NB4 (cell line): ENCODE data around the gene HPCAL1.

Experiments
- DNase-seq: peaks from one replicate; pipeline ENCODE4 v3.0.0; 2010; ENCODE audit warnings: low read depth
- H3K4me3 ChIP-seq: one replicate; pipeline ENCODE4 v1.5.1; 2011; ENCODE audit warnings: mild to moderate bottlenecking, low read depth, low read length, moderate library complexity
- MYC ChIP-seq: IDR thresholded peaks from 2 replicates; pipeline ENCODE4 v1.6.1; 2011; ENCODE audit warnings: low read depth, low read length
- POLR2A ChIP-seq: IDR thresholded peaks from 2 replicates; pipeline ENCODE4 v1.6.1; 2011; ENCODE audit warnings: mild to moderate bottlenecking; ENCODE audit not compliant: insufficient read length; ENCODE audit errors: extremely low read depth
- TF ChIP-seq, protein P1 (sequence below): IDR thresholded peaks from 2 replicates; pipeline ENCODE4 v1.6.1; 2011; ENCODE audit warnings: low read depth, low read length
- TF ChIP-seq, protein P2 (sequence below): IDR thresholded peaks from one replicate; pipeline ENCODE4 v1.5.1; 2012; ENCODE audit warnings: low read depth, low read length

The HPCAL1 gene

DNA sequence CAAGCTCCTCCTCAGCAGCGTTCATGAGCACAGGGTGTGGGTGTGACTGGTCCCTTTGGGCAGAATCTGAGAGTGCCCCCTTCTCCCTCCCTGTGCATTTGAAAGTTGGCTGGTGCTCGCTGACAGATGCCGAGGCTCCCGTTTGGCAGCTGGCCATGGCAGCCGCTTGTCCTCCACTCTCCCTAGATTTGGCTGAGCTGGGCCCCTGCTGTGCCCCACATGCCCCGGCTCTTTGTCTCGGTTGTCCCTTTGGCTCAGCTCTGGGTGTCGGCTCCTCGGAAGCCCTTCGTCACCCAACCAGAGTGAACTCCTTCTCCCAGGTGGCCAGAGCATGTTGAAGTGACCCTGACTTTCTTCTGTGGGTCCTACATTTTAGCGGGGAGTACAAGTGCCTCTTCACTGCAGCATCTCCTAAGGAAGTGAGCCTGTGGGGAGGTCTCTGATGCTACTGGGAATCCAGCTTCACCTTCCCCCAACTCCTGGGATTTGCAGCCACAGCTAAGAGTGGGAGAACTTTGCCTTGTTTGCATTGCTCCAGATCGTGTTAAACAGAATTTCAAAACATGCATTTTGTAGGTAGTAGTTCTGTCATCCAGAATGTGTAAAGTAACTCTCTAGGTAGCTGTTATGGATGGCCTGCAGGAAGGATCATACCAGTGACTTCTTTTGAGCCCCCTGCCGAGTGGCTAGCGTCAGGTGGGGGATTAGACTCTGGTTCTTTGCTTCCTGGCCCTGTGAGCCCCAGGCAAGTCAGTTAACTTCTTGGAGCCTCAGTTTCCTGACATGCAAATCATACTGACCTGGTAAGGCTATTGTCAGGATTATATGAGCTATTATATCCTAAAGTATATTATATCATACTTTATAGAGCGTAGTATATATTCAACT, 24.2 kb downstream of the HPCAL1 start:
- TF ChIP-seq MYC (no peak), POLR2A (no peak)
- TF ChIP-seq, protein P1, sequence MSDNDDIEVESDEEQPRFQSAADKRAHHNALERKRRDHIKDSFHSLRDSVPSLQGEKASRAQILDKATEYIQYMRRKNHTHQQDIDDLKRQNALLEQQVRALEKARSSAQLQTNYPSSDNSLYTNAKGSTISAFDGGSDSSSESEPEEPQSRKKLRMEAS = no peak
- TF ChIP-seq, protein P2, sequence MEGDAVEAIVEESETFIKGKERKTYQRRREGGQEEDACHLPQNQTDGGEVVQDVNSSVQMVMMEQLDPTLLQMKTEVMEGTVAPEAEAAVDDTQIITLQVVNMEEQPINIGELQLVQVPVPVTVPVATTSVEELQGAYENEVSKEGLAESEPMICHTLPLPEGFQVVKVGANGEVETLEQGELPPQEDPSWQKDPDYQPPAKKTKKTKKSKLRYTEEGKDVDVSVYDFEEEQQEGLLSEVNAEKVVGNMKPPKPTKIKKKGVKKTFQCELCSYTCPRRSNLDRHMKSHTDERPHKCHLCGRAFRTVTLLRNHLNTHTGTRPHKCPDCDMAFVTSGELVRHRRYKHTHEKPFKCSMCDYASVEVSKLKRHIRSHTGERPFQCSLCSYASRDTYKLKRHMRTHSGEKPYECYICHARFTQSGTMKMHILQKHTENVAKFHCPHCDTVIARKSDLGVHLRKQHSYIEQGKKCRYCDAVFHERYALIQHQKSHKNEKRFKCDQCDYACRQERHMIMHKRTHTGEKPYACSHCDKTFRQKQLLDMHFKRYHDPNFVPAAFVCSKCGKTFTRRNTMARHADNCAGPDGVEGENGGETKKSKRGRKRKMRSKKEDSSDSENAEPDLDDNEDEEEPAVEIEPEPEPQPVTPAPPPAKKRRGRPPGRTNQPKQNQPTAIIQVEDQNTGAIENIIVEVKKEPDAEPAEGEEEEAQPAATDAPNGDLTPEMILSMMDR = no peak
- no peak overlapping the region for H3K4me3 ChIP-seq
- DNase-seq = no peak

DNA sequence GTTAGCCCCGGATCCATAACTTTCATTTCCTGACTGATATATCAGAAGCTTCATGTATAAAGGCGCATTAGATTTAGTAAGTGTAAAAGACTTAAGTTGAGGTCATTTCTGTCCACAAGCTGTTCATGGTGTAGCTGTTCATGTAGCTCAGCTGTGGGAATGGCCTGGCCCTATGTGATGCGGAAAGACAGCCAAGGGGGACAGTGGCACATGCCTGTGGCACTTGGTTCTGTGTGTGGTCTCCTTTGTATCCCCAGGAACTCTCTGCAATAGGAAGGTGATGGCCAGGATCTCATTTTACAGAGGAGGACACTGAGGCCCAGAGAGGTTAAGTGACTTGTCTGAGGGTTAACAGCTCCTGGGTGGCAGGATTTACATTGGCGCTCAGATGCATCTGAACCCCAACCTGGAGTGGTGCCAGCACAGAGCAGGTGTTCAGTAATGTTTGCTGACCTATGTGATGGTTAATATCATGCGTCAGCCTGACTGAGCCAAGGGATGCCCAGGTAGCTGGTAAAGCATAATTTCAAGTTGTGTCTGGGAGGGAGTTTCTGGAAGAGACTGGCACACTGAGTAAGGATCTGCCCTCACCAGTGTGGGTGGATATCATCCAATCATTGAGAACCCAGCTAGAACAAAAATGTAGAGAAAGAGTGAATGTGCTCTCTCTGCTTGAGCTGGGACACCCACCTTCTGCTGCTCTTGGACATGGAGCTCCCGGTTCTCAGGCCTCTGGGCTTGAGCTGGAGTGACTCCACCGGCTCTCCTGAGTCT, 25.4 kb downstream of the HPCAL1 start:
- no peak for DNase-seq
- TF ChIP-seq, protein P2 = no peak
- TF ChIP-seq MYC (no peak), POLR2A (no peak)
- TF ChIP-seq, protein P1 = no peak
- H3K4me3 ChIP-seq = no peak overlapping the region

DNA sequence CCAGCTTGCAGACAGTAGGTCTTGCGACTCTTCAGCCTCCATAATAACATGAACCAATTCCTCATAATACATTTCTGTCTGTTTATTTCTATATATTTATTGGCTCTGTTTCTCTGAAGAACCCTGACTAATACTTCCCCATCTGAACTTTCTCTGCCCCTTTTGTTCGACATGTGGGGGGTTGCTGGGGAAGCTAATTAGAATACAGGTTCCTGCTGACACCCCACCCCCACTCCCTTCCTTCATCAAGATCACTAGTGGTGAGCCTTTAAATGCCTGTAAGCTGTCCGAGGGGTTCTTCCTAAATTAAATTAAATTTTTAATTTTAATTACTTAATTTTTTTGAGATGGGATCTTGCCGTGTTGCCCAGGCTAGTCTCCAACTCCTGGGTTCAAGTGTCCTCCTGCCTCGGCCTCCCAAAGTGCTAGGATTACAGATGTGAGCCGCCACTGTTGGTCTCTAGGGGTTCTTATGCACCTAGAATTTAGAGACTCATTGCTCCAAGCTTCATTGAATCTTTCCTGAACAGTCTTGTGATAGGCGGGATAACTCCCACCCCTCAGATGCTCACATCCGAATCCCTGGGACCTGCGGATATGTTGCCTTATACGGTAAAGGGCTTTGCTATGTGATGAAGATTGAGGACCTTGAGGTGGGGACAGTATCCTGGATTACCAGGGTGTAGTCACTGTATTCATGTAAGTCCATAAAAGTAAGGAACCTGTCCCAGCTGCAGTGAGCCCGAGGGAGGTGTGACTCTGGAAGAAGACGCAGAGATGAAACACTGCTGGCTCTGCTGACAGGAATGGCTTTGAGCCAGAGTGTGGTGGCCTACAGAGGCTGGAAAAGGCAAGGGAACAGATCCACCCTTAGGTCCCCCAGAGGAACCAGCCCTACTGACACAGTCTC, 26.2 kb downstream of the HPCAL1 start:
- TF ChIP-seq, protein P2 = no peak
- TF ChIP-seq MYC (no peak), POLR2A (no peak)
- TF ChIP-seq, protein P1 = no peak
- peak; percentile 35 for DNase-seq
- no peak overlapping the region for H3K4me3 ChIP-seq

DNA sequence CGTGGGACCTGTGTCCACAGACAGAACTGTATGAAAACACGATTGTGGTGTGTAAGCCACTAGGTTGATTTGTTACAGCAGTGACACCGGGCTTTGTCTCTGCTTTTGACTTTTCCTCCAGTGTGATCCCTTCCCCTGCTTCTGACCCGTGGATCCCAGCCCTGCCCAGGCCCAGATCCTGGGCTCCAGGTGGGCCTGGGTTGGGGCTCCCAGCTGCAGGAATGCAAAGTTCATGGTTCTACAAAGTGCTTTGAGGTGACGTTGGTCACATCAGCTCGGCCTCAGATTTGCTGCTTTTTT, 26.8 kb downstream of the HPCAL1 start:
- no peak overlapping the region for H3K4me3 ChIP-seq
- DNase-seq = no peak
- TF ChIP-seq, protein P2 = no peak
- TF ChIP-seq POLR2A (no peak), MYC (no peak)
- TF ChIP-seq, protein P1 = no peak

DNA sequence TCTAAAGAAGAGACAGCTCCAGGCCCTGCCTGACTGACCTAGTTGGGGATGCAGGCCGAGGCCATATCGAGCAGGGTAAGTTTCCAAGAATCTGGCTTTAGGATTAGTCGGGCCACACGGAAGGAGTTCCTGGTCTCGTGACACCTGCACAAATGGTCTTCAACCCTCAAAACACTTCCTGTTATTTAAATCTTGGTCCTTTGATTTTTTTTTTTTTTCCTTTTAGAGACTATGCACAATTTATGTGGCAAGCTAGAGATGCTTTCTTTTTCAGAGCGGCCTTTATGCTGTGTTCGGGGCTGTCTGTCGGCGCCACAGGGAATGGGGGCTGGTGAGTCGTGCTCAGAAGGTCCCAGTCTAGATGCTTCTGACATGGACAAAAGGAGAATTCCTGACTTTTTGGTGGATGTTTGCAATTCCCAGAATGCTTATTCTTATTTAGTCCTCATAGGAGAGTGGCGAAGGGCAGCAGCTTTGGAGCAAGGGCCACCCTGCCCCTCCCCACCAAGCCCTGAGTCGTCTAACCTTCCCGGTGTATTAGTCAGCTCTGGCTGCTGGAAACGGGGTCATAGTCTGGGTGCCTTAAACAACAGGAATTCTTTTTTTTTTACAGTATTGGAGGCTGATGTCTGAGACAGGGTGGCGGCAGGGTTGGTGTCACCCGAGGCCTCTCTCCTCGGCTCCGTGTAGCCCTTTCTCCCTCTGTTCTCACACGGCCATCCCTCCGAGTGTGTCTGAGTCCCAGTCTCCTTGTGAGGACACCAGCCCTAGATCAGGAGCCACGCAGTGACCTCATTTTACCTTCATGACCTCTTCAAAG, 27.4 kb downstream of the HPCAL1 start:
- TF ChIP-seq POLR2A (no peak), MYC (no peak)
- TF ChIP-seq, protein P2 = no peak
- TF ChIP-seq, protein P1 = no peak
- peak overlapping the region; percentile 27 for H3K4me3 ChIP-seq
- no peak for DNase-seq
